ENCODE results near the gene CEP128.

DNA sequence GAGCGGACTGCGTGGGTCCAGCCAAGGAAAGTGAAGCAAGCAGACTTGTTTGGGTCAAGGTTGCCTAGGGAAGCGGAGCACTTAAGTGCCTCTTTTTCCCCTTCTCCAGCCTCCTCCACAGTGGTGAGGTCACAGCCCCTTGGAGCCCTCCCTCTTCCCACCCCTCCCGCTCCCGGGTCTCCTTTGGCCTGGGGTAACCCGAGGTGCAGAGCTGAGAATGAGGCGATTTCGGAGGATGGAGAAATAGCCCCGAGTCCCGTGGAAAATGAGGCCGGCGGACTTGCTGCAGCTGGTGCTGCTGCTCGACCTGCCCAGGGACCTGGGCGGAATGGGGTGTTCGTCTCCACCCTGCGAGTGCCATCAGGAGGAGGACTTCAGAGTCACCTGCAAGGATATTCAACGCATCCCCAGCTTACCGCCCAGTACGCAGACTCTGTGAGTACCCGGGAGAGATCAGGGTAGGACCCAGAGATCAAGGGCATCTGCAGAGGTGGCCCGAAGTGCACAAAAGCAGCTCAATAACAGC is 13.9 kb upstream of the CEP128 start, which contains the start of gene TSHR:
- TF ChIP-seq ZNF274 (IDR thresholded peaks at IDR 0.05; ENCODE audit: low read length), result no peak
- TF ChIP-seq ZNF274 (tag by site-specific recombination; IDR thresholded peaks at IDR 0.05; ENCODE audit: borderline replicate concordance), result no peak
- no peak for TF ChIP-seq ZNF341 (tag by site-specific recombination; IDR thresholded peaks at IDR 0.05; ENCODE audit: low read depth)
- TF ChIP-seq, protein P1, sequence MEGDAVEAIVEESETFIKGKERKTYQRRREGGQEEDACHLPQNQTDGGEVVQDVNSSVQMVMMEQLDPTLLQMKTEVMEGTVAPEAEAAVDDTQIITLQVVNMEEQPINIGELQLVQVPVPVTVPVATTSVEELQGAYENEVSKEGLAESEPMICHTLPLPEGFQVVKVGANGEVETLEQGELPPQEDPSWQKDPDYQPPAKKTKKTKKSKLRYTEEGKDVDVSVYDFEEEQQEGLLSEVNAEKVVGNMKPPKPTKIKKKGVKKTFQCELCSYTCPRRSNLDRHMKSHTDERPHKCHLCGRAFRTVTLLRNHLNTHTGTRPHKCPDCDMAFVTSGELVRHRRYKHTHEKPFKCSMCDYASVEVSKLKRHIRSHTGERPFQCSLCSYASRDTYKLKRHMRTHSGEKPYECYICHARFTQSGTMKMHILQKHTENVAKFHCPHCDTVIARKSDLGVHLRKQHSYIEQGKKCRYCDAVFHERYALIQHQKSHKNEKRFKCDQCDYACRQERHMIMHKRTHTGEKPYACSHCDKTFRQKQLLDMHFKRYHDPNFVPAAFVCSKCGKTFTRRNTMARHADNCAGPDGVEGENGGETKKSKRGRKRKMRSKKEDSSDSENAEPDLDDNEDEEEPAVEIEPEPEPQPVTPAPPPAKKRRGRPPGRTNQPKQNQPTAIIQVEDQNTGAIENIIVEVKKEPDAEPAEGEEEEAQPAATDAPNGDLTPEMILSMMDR (tag by site-specific recombination; IDR thresholded peaks at IDR 0.05), result no peak
- TF ChIP-seq YY1 (tag by site-specific recombination; IDR thresholded peaks at IDR 0.05), result no peak
- TF ChIP-seq ZNF138 (tag by site-specific recombination; IDR thresholded peaks at IDR 0.05; ENCODE audit: borderline replicate concordance), result no peak
- TF ChIP-seq, protein P2, sequence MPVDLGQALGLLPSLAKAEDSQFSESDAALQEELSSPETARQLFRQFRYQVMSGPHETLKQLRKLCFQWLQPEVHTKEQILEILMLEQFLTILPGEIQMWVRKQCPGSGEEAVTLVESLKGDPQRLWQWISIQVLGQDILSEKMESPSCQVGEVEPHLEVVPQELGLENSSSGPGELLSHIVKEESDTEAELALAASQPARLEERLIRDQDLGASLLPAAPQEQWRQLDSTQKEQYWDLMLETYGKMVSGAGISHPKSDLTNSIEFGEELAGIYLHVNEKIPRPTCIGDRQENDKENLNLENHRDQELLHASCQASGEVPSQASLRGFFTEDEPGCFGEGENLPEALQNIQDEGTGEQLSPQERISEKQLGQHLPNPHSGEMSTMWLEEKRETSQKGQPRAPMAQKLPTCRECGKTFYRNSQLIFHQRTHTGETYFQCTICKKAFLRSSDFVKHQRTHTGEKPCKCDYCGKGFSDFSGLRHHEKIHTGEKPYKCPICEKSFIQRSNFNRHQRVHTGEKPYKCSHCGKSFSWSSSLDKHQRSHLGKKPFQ (tag by site-specific recombination; IDR thresholded peaks at IDR 0.05), result no peak
- TF ChIP-seq, protein P3, sequence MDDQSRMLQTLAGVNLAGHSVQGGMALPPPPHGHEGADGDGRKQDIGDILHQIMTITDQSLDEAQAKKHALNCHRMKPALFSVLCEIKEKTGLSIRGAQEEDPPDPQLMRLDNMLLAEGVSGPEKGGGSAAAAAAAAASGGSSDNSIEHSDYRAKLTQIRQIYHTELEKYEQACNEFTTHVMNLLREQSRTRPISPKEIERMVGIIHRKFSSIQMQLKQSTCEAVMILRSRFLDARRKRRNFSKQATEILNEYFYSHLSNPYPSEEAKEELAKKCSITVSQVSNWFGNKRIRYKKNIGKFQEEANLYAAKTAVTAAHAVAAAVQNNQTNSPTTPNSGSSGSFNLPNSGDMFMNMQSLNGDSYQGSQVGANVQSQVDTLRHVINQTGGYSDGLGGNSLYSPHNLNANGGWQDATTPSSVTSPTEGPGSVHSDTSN (CRISPR knock-in tag; IDR thresholded peaks at IDR 0.05), result no peak
- TF ChIP-seq, protein P4, sequence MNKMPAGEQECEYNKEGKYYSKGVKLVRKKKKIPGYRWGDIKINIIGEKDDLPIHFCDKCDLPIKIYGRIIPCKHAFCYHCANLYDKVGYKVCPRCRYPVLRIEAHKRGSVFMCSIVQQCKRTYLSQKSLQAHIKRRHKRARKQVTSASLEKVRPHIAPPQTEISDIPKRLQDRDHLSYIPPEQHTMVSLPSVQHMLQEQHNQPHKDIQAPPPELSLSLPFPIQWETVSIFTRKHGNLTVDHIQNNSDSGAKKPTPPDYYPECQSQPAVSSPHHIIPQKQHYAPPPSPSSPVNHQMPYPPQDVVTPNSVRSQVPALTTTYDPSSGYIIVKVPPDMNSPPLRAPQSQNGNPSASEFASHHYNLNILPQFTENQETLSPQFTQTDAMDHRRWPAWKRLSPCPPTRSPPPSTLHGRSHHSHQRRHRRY (tag by site-specific recombination; IDR thresholded peaks at IDR 0.05), result no peak
- no peak for TF ChIP-seq BCL11B (tag by site-specific recombination; IDR thresholded peaks at IDR 0.05; ENCODE audit: low read depth)
- TF ChIP-seq, protein P5, sequence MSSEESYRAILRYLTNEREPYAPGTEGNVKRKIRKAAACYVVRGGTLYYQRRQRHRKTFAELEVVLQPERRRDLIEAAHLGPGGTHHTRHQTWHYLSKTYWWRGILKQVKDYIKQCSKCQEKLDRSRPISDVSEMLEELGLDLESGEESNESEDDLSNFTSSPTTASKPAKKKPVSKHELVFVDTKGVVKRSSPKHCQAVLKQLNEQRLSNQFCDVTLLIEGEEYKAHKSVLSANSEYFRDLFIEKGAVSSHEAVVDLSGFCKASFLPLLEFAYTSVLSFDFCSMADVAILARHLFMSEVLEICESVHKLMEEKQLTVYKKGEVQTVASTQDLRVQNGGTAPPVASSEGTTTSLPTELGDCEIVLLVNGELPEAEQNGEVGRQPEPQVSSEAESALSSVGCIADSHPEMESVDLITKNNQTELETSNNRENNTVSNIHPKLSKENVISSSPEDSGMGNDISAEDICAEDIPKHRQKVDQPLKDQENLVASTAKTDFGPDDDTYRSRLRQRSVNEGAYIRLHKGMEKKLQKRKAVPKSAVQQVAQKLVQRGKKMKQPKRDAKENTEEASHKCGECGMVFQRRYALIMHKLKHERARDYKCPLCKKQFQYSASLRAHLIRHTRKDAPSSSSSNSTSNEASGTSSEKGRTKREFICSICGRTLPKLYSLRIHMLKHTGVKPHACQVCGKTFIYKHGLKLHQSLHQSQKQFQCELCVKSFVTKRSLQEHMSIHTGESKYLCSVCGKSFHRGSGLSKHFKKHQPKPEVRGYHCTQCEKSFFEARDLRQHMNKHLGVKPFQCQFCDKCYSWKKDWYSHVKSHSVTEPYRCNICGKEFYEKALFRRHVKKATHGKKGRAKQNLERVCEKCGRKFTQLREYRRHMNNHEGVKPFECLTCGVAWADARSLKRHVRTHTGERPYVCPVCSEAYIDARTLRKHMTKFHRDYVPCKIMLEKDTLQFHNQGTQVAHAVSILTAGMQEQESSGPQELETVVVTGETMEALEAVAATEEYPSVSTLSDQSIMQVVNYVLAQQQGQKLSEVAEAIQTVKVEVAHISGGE (tag by site-specific recombination; conservative IDR thresholded peaks at IDR 0.05; ENCODE audit: low read depth), result no peak

All from HEK293 (cell line).